Hepatocyte (in vitro differentiated cells): ENCODE data around the gene PTTG1IP. TPM values are rescaled to one million over a fixed set of nuclear protein-coding genes. Genes with fewer than 3 reads are reported as not detected.

Source experiments
- DNase-seq: peaks from one replicate; pipeline ENCODE4 v3.0.0-alpha.2; 2016; ENCODE audit warnings: low spot score
- H2AFZ ChIP-seq: fragments of 200-600 bp; sonication (generic); 2 replicates; pipeline ENCODE4 v1.6.0; 2016; ENCODE audit warnings: antibody characterized with exemption, mild to moderate bottlenecking
- H3K27ac ChIP-seq: fragments of 200-600 bp; sonication (generic); 2 replicates; pipeline ENCODE4 v1.5.1; 2016; ENCODE audit warnings: mild to moderate bottlenecking
- H3K27me3 ChIP-seq: fragments of 200-600 bp; sonication (generic); 2 replicates; pipeline ENCODE4 v1.6.1; 2016
- H3K36me3 ChIP-seq: fragments of 200-600 bp; sonication (generic); replicated peaks from 2 replicates; pipeline ENCODE4 v1.5.1; 2016; ENCODE audit warnings: low read depth; ENCODE audit not compliant: insufficient read depth
- H3K4me1 ChIP-seq: fragments of 200-600 bp; sonication (generic); 2 replicates; pipeline ENCODE4 v1.5.1; 2016; ENCODE audit warnings: mild to moderate bottlenecking, moderate library complexity; ENCODE audit not compliant: insufficient read depth
- H3K4me2 ChIP-seq: fragments of 200-600 bp; sonication (generic); 2 replicates; pipeline ENCODE4 v1.6.0; 2016
- H3K4me3 ChIP-seq: fragments of 200-600 bp; sonication (generic); 2 replicates; pipeline ENCODE4 v1.5.1; 2016; ENCODE audit warnings: mild to moderate bottlenecking
- H3K79me2 ChIP-seq: fragments of 200-600 bp; sonication (generic); 2 replicates; pipeline ENCODE4 v1.6.0; 2017; ENCODE audit warnings: mild to moderate bottlenecking
- H3K9me2 ChIP-seq: fragments of 200-600 bp; sonication (generic); replicated peaks from 2 replicates; pipeline ENCODE4 v1.6.0; 2017; ENCODE audit warnings: mild to moderate bottlenecking; ENCODE audit not compliant: insufficient read depth
- H3K9me3 ChIP-seq: fragments of 200-600 bp; sonication (generic); 2 replicates; pipeline ENCODE4 v1.5.1; 2016; ENCODE audit warnings: low read depth, mild to moderate bottlenecking
- H4K20me1 ChIP-seq: fragments of 200-600 bp; sonication (generic); 2 replicates; pipeline ENCODE4 v1.6.0; 2016; ENCODE audit warnings: mild to moderate bottlenecking; ENCODE audit not compliant: insufficient read depth, poor library complexity, severe bottlenecking
- CTCF ChIP-seq: fragments of 200-600 bp; sonication (generic); IDR thresholded peaks from 2 replicates; pipeline ENCODE4 v1.5.1; 2016; ENCODE audit warnings: antibody characterized with exemption, mild to moderate bottlenecking; ENCODE audit not compliant: poor library complexity
- EZH2 ChIP-seq: fragments of 200-600 bp; sonication (generic); IDR thresholded peaks from 2 replicates; pipeline ENCODE4 v1.6.1; 2016; ENCODE audit warnings: antibody characterized with exemption, mild to moderate bottlenecking, borderline replicate concordance
- EZH2phosphoT487 ChIP-seq: fragments of 200-600 bp; sonication (generic); IDR thresholded peaks from one replicate; pipeline ENCODE4 v1.6.1; 2018; ENCODE audit warnings: antibody characterized with exemption, mild to moderate bottlenecking, low read depth, moderate library complexity; ENCODE audit not compliant: unreplicated experiment, severe bottlenecking
- WGBS: methylation state at CpG from one replicate; pipeline ENCODE4 v1.1.6; 2016; ENCODE audit warnings: low lambda C conversion rate; ENCODE audit errors: missing lambda C conversion rate; 5-methylcytosine and 5-hydroxymethylcytosine counted together
- polyA plus RNA-seq: library from polyadenylated mRNA; unstranded; fragments of >200 nt; fragmentation: Nextera tagmentation; extraction: Ambion mirVana; gene quantifications from 2 replicates; pipeline ENCODE4 v1.2.1, GENCODE V29; 2016
- total RNA-seq: library from RNA; depleted of rRNA; stranded (reverse); fragments of >200 nt; gene quantifications from 2 replicates; pipeline ENCODE4 v1.2.3, GENCODE V29; 2014

The PTTG1IP gene
- total and polyA plus RNA-seq, 2 experiments from 2014 or later = 344 to 362 TPM

- Histone ChIP-seq H3K4me1 (no peaks in the 10 kb centered on the region), H3K9me3 (peaks cover 6% of the 10 kb centered on the region), H3K27ac (no peak overlapping the region), H3K27me3 (no peaks in the 10 kb centered on the region), H3K79me2 (no peaks in the 10 kb centered on the region), H3K9me2 (no peaks in the 10 kb centered on the region), H3K4me2 (no peak overlapping the region), H3K4me3 (no peak overlapping the region), H2AFZ (no peak overlapping the region), H3K36me3 (no peaks in the 10 kb centered on the region), H4K20me1 (no peaks in the 10 kb centered on the region)
- no peak for DNase-seq
- TF ChIP-seq EZH2 = no peak
- TF ChIP-seq CTCF = no peak
- no peak for TF ChIP-seq EZH2phosphoT487
- 86% methylated on average over 4 of the region's 4 CpGs for WGBS
Observed at GRCh38 chr21:44828362-44829056, 45.0 kb downstream of the PTTG1IP start.

- no peak overlapping the region for H3K4me3 ChIP-seq
- WGBS = 95% methylated on average over 1 of the region's 1 CpG
- no peaks in the 10 kb centered on the region for H3K4me1 ChIP-seq
- H3K9me3 ChIP-seq = peaks cover 2% of the 10 kb centered on the region
- no peaks in the 10 kb centered on the region for H3K9me2 ChIP-seq
- H3K4me2 ChIP-seq = no peak overlapping the region
- no peak for DNase-seq
- no peak overlapping the region for H3K27ac ChIP-seq
- H3K36me3 ChIP-seq = no peaks in the 10 kb centered on the region
- H3K79me2 ChIP-seq = no peaks in the 10 kb centered on the region
- H2AFZ ChIP-seq = no peak overlapping the region
- H4K20me1 ChIP-seq = no peaks in the 10 kb centered on the region
- TF ChIP-seq EZH2 (no peak), EZH2phosphoT487 (no peak), CTCF (no peak)
- no peaks in the 10 kb centered on the region for H3K27me3 ChIP-seq
Observed at GRCh38 chr21:44823179-44823660, 50.3 kb downstream of the PTTG1IP start.

GRCh38 chr21:44822484-44823178 lies 50.9 kb downstream of the PTTG1IP start:
- no peak overlapping the region for H2AFZ ChIP-seq
- no peaks in the 10 kb centered on the region for H3K27me3 ChIP-seq
- no peaks in the 10 kb centered on the region for H4K20me1 ChIP-seq
- no peak overlapping the region for H3K27ac ChIP-seq
- no peaks in the 10 kb centered on the region for H3K9me3 ChIP-seq
- 63% methylated on average over 5 of the region's 5 CpGs for WGBS
- DNase-seq = no peak
- H3K4me3 ChIP-seq = no peak overlapping the region
- H3K4me1 ChIP-seq = no peaks in the 10 kb centered on the region
- H3K79me2 ChIP-seq = no peaks in the 10 kb centered on the region
- no peak for TF ChIP-seq EZH2
- no peak for TF ChIP-seq CTCF
- no peak for TF ChIP-seq EZH2phosphoT487
- no peak overlapping the region for H3K4me2 ChIP-seq
- H3K36me3 ChIP-seq = no peaks in the 10 kb centered on the region
- no peaks in the 10 kb centered on the region for H3K9me2 ChIP-seq
